HEK293T (cell line): ENCODE results near the gene ALDH2.
"Not testable (repeated sequence)": the region's sequence is repeated elsewhere in the genome, so short reads cannot be mapped to it uniquely, and the experiment has no call there.

Experiments used
- BHLHE40 ChIP-seq: fragments of 450-650 bp; IDR thresholded peaks from 2 replicates; pipeline ENCODE4 v1.6.1; 2016; ENCODE audit warnings: mild to moderate bottlenecking, moderate library complexity, borderline replicate concordance
- CTBP1 ChIP-seq: fragments of 450-650 bp; IDR thresholded peaks from 2 replicates; pipeline ENCODE4 v1.6.1; 2016; ENCODE audit warnings: borderline replicate concordance
- FOXA1 ChIP-seq: fragments of 450-650 bp; IDR thresholded peaks from 2 replicates; pipeline ENCODE4 v1.6.1; 2016; ENCODE audit warnings: mild to moderate bottlenecking
- HDGF ChIP-seq: fragments of 450-650 bp; IDR thresholded peaks from 2 replicates; pipeline ENCODE4 v1.6.1; 2017; ENCODE audit warnings: antibody characterized with exemption, borderline replicate concordance
- SUZ12 ChIP-seq: fragments of 450-650 bp; IDR thresholded peaks from 2 replicates; pipeline ENCODE4 v1.6.1; 2016; ENCODE audit warnings: mild to moderate bottlenecking
- TARDBP ChIP-seq: fragments of 450-650 bp; IDR thresholded peaks from 2 replicates; pipeline ENCODE4 v1.6.1; 2016

GRCh38 chr12:111820828-111821227 is 54.1 kb downstream of the ALDH2 start:
- TF ChIP-seq TARDBP, HDGF, CTBP1, FOXA1, BHLHE40, SUZ12: not testable (repeated sequence)
